Thyroid gland (tissue), 4 donors: Measurements from ENCODE around the gene MRFAP1L1.

Source experiments
- CTCF ChIP-seq, 6 experiments: fragments of 200-600 bp in 3 of 6; fragments of 450-650 bp in 3 of 6; sonication (generic) in 3 of 6; IDR thresholded peaks; one replicate each; pipeline ENCODE4 v1.5.1; 2016 to 2019; ENCODE audit warnings: antibody characterized with exemption in 6 of 6, mild to moderate bottlenecking in 2 of 6, inconsistent platforms in 1 of 6, moderate library complexity in 1 of 6
- POLR2A ChIP-seq, 2 donors: fragments of 450-650 bp; IDR thresholded peaks; one replicate each; pipeline ENCODE4 v1.6.1; 2017; ENCODE audit warnings: antibody characterized with exemption in 2 of 2, mild to moderate bottlenecking in 2 of 2, moderate library complexity in 1 of 2

- TF ChIP-seq CTCF (IDR thresholded peaks at IDR 0.05) (no peak), POLR2A (IDR thresholded peaks at IDR 0.05) (no peak)
Observed at GRCh38 chr4:6695660-6696610, 13.7 kb downstream of the MRFAP1L1 start.
